Measurements from ENCODE around the gene XYLT1. TPM values are rescaled to one million over a fixed set of nuclear protein-coding genes. Genes with fewer than 3 reads are reported as not detected.

Gene XYLT1
- total RNA-seq, 2 donors from 2014 or later, result 5.1 to 19.3 TPM

DNA sequence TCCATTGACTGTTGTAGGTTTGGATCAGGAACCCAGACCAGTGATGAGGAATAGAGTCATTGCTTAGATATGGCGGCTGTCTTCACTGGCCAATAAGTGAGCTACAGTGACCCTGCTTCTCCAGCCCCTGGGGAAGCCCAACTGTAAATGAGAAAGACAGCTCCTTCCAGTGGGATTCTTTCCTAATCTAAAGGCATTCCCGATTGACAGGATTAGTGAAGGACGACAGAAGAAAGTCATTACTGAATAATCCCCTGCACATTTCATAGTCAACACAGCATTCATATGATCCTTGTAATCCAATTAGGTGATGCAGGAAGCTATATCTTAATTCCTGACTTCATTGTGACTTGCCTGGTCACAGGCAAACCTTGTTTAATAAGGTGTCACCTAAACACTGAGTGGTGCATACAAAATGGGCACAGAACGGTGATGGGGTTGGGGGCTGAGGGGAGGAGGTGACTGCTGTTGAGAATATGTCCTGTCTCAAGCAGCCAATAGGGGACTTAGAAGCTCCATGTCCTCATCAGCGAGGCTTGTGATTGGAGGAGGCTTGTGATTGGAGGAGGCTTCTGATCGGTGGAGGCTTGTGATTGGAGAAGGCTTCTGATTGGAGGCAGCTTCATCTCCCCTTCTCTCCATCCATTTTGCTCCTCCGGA lies 242.6 kb downstream of the XYLT1 start:
- TF ChIP-seq POLR2AphosphoS5 (IDR thresholded peaks at IDR 0.05) (no peak), POLR2A (IDR thresholded peaks at IDR 0.05) (no peak)
- TF ChIP-seq, protein P1, sequence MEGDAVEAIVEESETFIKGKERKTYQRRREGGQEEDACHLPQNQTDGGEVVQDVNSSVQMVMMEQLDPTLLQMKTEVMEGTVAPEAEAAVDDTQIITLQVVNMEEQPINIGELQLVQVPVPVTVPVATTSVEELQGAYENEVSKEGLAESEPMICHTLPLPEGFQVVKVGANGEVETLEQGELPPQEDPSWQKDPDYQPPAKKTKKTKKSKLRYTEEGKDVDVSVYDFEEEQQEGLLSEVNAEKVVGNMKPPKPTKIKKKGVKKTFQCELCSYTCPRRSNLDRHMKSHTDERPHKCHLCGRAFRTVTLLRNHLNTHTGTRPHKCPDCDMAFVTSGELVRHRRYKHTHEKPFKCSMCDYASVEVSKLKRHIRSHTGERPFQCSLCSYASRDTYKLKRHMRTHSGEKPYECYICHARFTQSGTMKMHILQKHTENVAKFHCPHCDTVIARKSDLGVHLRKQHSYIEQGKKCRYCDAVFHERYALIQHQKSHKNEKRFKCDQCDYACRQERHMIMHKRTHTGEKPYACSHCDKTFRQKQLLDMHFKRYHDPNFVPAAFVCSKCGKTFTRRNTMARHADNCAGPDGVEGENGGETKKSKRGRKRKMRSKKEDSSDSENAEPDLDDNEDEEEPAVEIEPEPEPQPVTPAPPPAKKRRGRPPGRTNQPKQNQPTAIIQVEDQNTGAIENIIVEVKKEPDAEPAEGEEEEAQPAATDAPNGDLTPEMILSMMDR (IDR thresholded peaks at IDR 0.05), result no peak
- no peaks in the 10 kb centered on the region for H3K27me3 ChIP-seq (replicated peaks; ENCODE audit: insufficient read depth)
- H3K4me1 ChIP-seq (replicated peaks), result no peaks in the 10 kb centered on the region
- no peaks in the 10 kb centered on the region for H3K36me3 ChIP-seq
- DNase-seq (ENCODE audit: low spot score), result no peak
- intact Hi-C loops (cut with DNase I), result loop anchor here (10.0 kb wide), 2 partner anchors 117 to 187 kb away; no protein-coding TSS in a partner anchor
- H3K4me3 ChIP-seq, result no peak overlapping the region
- 90% methylated on average over 7 of the region's 7 CpGs for WGBS
- no peaks in the 10 kb centered on the region for H3K9me3 ChIP-seq
- H3K27ac ChIP-seq, result no peak overlapping the region

- intact Hi-C loops (cut with DNase I), result loop anchor here (10.0 kb wide), 2 partner anchors 118 to 188 kb away; no protein-coding TSS in a partner anchor
- Histone ChIP-seq H3K4me3 (no peak overlapping the region), H3K27me3 (replicated peaks; ENCODE audit: insufficient read depth) (no peaks in the 10 kb centered on the region), H3K4me1 (replicated peaks) (no peaks in the 10 kb centered on the region), H3K27ac (no peak overlapping the region), H3K9me3 (no peaks in the 10 kb centered on the region), H3K36me3 (no peaks in the 10 kb centered on the region)
- WGBS, result 63% methylated on average over 2 of the region's 2 CpGs
- TF ChIP-seq POLR2A (IDR thresholded peaks at IDR 0.05), result no peak
- TF ChIP-seq, protein P1 (IDR thresholded peaks at IDR 0.05), result no peak
- TF ChIP-seq POLR2AphosphoS5 (IDR thresholded peaks at IDR 0.05), result no peak
- DNase-seq (ENCODE audit: low spot score), result no peak
These were observed 243.5 kb downstream of the XYLT1 start for GRCh38 chr16:17227278-17227677.

DNA sequence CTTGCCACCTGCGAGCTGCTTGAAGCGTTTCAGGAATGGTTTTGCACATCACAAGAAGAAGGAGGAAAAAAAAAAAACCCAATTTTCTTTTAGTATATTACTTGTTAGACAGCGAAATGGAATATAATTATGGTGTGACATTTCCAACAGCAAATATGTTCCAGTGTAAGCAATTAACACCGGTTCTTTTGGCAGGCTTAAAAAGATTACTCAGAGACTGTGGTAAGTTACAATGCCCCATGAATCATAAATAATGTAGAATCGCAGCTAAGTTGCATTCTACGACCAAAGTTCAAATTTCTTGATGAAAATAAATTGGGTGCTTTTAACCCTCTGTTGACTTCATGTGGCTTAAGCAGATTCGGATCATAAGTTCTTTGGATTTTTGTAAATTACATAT lies 245.2 kb downstream of the XYLT1 start:
- TF ChIP-seq POLR2AphosphoS5 (IDR thresholded peaks at IDR 0.05), result no peak
- no peak for TF ChIP-seq POLR2A (IDR thresholded peaks at IDR 0.05)
- TF ChIP-seq, protein P1 (IDR thresholded peaks at IDR 0.05), result no peak
- no peak for DNase-seq (ENCODE audit: low spot score)
- Histone ChIP-seq H3K36me3 (no peaks in the 10 kb centered on the region), H3K27me3 (replicated peaks; ENCODE audit: insufficient read depth) (no peaks in the 10 kb centered on the region), H3K9me3 (no peaks in the 10 kb centered on the region), H3K4me1 (replicated peaks) (no peaks in the 10 kb centered on the region), H3K27ac (peak overlapping the region in 1 of 2 donors; percentile 3), H3K4me3 (no peak overlapping the region)
- intact Hi-C loops (cut with DNase I), result loop anchor here (10.0 kb wide), 2 partner anchors 119 to 189 kb away; no protein-coding TSS in a partner anchor
- WGBS, result 35% methylated on average over 7 of the region's 7 CpGs

- intact Hi-C loops (cut with DNase I), result loop anchor here (5.0 to 10.0 kb wide), 3 partner anchors 120 to 242 kb away; no protein-coding TSS in a partner anchor
- WGBS, result 12% methylated on average over 4 of the region's 4 CpGs
These were observed 245.9 kb downstream of the XYLT1 start for GRCh38 chr16:17224879-17225281.

More at GRCh38 chr16:17224879-17225281, 245.9 kb downstream of the XYLT1 start:
- H3K4me1 ChIP-seq (replicated peaks), result no peaks in the 10 kb centered on the region
- peak overlapping the region; percentile 3 to 15 for H3K27ac ChIP-seq
- H3K36me3 ChIP-seq, result no peaks in the 10 kb centered on the region
- TF ChIP-seq POLR2AphosphoS5 (IDR thresholded peaks at IDR 0.05) (peak; percentile 78), POLR2A (IDR thresholded peaks at IDR 0.05) (no peak)
- TF ChIP-seq, protein P1 (IDR thresholded peaks at IDR 0.05), result peak in 1 of 4 experiments; percentile 5
- H3K4me3 ChIP-seq, result no peak overlapping the region
- DNase-seq (ENCODE audit: low spot score), result peak; percentile 69
- H3K9me3 ChIP-seq, result no peaks in the 10 kb centered on the region
- H3K27me3 ChIP-seq (replicated peaks; ENCODE audit: insufficient read depth), result no peaks in the 10 kb centered on the region
